SK-N-SH (cell line): ENCODE results near the gene ATCAY.

Source experiments
- CTCF ChIP-seq: fragments of 200-600 bp; sonication (generic); IDR thresholded peaks from 2 replicates; pipeline ENCODE4 v1.6.1; 2017; ENCODE audit warnings: antibody characterized with exemption, mild to moderate bottlenecking, moderate library complexity
- EP300 ChIP-seq, 2 experiments: IDR thresholded peaks; 2 replicates each; pipeline versions ENCODE4 v1.4.0 to v1.6.1; 2012; ENCODE audit warnings: borderline replicate concordance in 1 of 2, low read depth in 1 of 2, low read length in 1 of 2
- EZH2phosphoT487 ChIP-seq: fragments of 200-600 bp; sonication (generic); IDR thresholded peaks from 2 replicates; pipeline ENCODE4 v1.6.1; 2017; ENCODE audit warnings: low read depth, mixed run types, mild to moderate bottlenecking, antibody characterized with exemption, moderate library complexity, borderline replicate concordance
- NRF1 ChIP-seq: IDR thresholded peaks from 2 replicates; pipeline ENCODE4 v1.6.1; 2012; ENCODE audit warnings: low read depth, mild to moderate bottlenecking, low read length
- RFX5 ChIP-seq: IDR thresholded peaks from 2 replicates; pipeline ENCODE4 v1.6.1; 2012; ENCODE audit warnings: mild to moderate bottlenecking, improper control_type of control experiment, low read length
- TF ChIP-seq, protein P1 (sequence below): IDR thresholded peaks from 2 replicates; pipeline ENCODE4 v1.4.0; 2012; ENCODE audit warnings: low read depth
- TF ChIP-seq, protein P2 (sequence below): IDR thresholded peaks from 2 replicates; pipeline ENCODE4; 2012

DNA sequence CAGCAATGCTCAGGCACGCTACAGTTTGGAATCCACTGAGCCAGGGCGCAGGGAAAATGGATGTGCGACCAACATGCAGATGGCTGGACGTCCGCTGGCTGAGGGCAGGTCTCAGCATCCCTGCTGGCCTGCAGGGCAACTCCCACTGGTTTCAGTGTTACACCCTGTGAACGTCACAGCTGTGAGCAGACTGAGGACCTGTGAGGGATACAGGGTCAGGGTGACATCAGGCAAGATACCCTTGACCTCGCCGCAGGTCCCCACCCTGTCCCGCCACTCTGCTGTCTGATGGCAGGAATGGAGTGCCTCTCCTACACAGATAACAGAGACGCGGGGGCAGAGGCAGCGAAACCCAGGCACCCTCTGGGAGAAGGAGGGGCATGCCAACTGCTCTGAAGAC, 30.7 kb upstream of the ATCAY start:
- TF ChIP-seq CTCF (no peak), EP300 (IDR thresholded peaks at IDR 0.05; ENCODE audit: borderline replicate concordance in 1 of 2, low read depth in 1 of 2, low read length in 1 of 2) (no peak), RFX5 (no peak), EZH2phosphoT487 (no peak), NRF1 (no peak)
- TF ChIP-seq, protein P1, sequence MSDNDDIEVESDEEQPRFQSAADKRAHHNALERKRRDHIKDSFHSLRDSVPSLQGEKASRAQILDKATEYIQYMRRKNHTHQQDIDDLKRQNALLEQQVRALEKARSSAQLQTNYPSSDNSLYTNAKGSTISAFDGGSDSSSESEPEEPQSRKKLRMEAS, result no peak
- TF ChIP-seq, protein P2, sequence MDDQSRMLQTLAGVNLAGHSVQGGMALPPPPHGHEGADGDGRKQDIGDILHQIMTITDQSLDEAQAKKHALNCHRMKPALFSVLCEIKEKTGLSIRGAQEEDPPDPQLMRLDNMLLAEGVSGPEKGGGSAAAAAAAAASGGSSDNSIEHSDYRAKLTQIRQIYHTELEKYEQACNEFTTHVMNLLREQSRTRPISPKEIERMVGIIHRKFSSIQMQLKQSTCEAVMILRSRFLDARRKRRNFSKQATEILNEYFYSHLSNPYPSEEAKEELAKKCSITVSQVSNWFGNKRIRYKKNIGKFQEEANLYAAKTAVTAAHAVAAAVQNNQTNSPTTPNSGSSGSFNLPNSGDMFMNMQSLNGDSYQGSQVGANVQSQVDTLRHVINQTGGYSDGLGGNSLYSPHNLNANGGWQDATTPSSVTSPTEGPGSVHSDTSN, result no peak
